HepG2 (cell line): Measurements from ENCODE around the gene MTX3. TPM values are rescaled to one million over a fixed set of nuclear protein-coding genes. Genes with fewer than 3 reads are reported as not detected.

ENCODE experiments used
- ATAC-seq: fragments of 200-7000 bp; cut with Tn5 transposase; 3 replicates; pipeline ENCODE4 v1.9.1; 2020; ENCODE audit warnings: mild to moderate bottlenecking, moderate library complexity
- Bru-seq: library from RNA; stranded (reverse); fragments of 400-500 nt; gene quantifications from one replicate; lab custom pipeline; 2021; lab: Mats Ljungman, UMichigan
- BruChase-seq, 2 experiments: library from RNA; stranded (reverse); fragments of 400-500 nt; gene quantifications; one replicate each; lab custom pipeline; 2021; lab: Mats Ljungman, UMichigan
- BruUV-seq: library from RNA; stranded (reverse); fragments of 400-500 nt; replicated peaks from 2 replicates; lab custom pipeline; 2021; lab: Mats Ljungman, UMichigan
- CTCF ChIA-PET: fragments of 300-600 bp; formaldehyde crosslinking; extraction: SDS; loops from one replicate; lab custom pipeline; 2021; ENCODE audit warnings: low total read pairs, inconsistent platforms, low intra/inter-chr PET ratio; lab: Yijun Ruan, JAX
- POLR2A ChIA-PET: fragments of 350-600 bp; sonication (Branson Sonifier 250); formaldehyde crosslinking; loops from one replicate; lab custom pipeline; 2020; ENCODE audit warnings: antibody characterized with exemption, inconsistent platforms; lab: Yijun Ruan, JAX
- DNase-seq: peaks from one replicate; pipeline ENCODE4 v3.0.0-alpha.2; 2015; ENCODE audit warnings: low spot score
- FAIRE-seq: peaks from 3 replicates; lab custom pipeline; 2011; peaks lifted over from hg19 to GRCh38; lab: Jason Lieb, UNC
- H2AFZ ChIP-seq: one replicate; pipeline ENCODE4 v1.6.1; 2011; ENCODE audit warnings: low read length, inconsistent platforms
- H3K27ac ChIP-seq: fragments of 300-600 bp; 3 replicates; pipeline ENCODE4 v1.8.0; 2011; ENCODE audit warnings: mixed run types, mild to moderate bottlenecking, mixed read lengths, low read length, inconsistent platforms; ENCODE audit not compliant: insufficient read depth; ENCODE audit errors: extremely low read length
- H3K27me3 ChIP-seq, 2 experiments: fragments of 200-600 bp in 1 of 2; 2 replicates in 1 of 2; 3 replicates in 1 of 2; pipeline versions ENCODE4 v1.6.0 to v1.8.0; 2011; ENCODE audit warnings: low read length in 2 of 2, mild to moderate bottlenecking in 2 of 2, moderate library complexity in 2 of 2, inconsistent platforms in 1 of 2; ENCODE audit not compliant: insufficient read depth in 2 of 2, control insufficient read depth in 1 of 2
- H3K36me3 ChIP-seq, 2 experiments: fragments of 200-600 bp in 1 of 2; replicated peaks in 1 of 2; 2 replicates in 1 of 2; 3 replicates in 1 of 2; pipeline versions ENCODE4 v1.5.1 to v1.8.0; 2011; ENCODE audit warnings: low read length in 2 of 2, inconsistent platforms in 1 of 2; ENCODE audit not compliant: insufficient read depth in 2 of 2, control insufficient read depth in 1 of 2
- H3K4me1 ChIP-seq: 2 replicates; pipeline ENCODE4 v1.5.1; 2012; ENCODE audit warnings: low read length, inconsistent platforms; ENCODE audit not compliant: insufficient read depth
- H3K4me2 ChIP-seq: 2 replicates; pipeline ENCODE4 v1.6.0; 2011; ENCODE audit warnings: low read depth, low read length, inconsistent platforms
- H3K4me3 ChIP-seq, 3 experiments: fragments of 200-600 bp in 1 of 3; sonication (generic), shearing (Covaris generic) in 1 of 3; replicated peaks in 1 of 3; 2 replicates each; pipeline ENCODE4 v1.5.1; 2011 to 2016; ENCODE audit warnings: low read length in 3 of 3, inconsistent platforms in 2 of 3, low read depth in 2 of 3, mild to moderate bottlenecking in 2 of 3, control low read depth in 1 of 3, mixed read lengths in 1 of 3; ENCODE audit not compliant: insufficient read depth in 1 of 3
- H3K79me2 ChIP-seq: one replicate; pipeline ENCODE4 v1.6.1; 2011; ENCODE audit warnings: low read length, inconsistent platforms; ENCODE audit not compliant: insufficient read depth
- H3K9ac ChIP-seq: 2 replicates; pipeline ENCODE4 v1.6.0; 2011; ENCODE audit warnings: mild to moderate bottlenecking, low read depth, low read length, inconsistent platforms; ENCODE audit not compliant: insufficient read depth
- H3K9me3 ChIP-seq: 2 replicates; pipeline ENCODE4 v1.5.1; 2012; ENCODE audit warnings: mild to moderate bottlenecking, low read length
- H4K20me1 ChIP-seq: 2 replicates; pipeline ENCODE4 v1.6.0; 2011; ENCODE audit warnings: inconsistent platforms, mild to moderate bottlenecking, low read length, moderate library complexity; ENCODE audit not compliant: insufficient read depth
- EED ChIP-seq: sonication (generic); formaldehyde crosslinking; IDR thresholded peaks from 2 replicates; pipeline ENCODE4 v1.5.0; 2020; ENCODE audit warnings: mild to moderate bottlenecking, missing genetic modification reagents
- ESRRA ChIP-seq: sonication (generic); formaldehyde crosslinking; IDR thresholded peaks from 2 replicates; pipeline ENCODE4 v1.5.1; 2020; ENCODE audit warnings: mild to moderate bottlenecking, low read depth, missing genetic modification reagents
- GATAD1 ChIP-seq: IDR thresholded peaks from 2 replicates; pipeline ENCODE4 v1.6.1; 2016; ENCODE audit warnings: missing genetic modification reagents, missing compliant biosample characterization
- HIC2 ChIP-seq: sonication (generic); formaldehyde crosslinking; IDR thresholded peaks from 2 replicates; pipeline ENCODE4 v1.9.0; 2022; ENCODE audit warnings: low read depth, missing genetic modification reagents
- NR2F6 ChIP-seq, 2 experiments: IDR thresholded peaks; 2 replicates each; pipeline ENCODE4 v1.6.1; 2016; ENCODE audit warnings: antibody characterized with exemption in 1 of 2, mild to moderate bottlenecking in 1 of 2
- SP4 ChIP-seq: sonication (generic); formaldehyde crosslinking; IDR thresholded peaks from 2 replicates; pipeline ENCODE4 v1.8.1; 2023; ENCODE audit warnings: mild to moderate bottlenecking, missing genetic modification reagents
- ZNF333 ChIP-seq: sonication (generic); formaldehyde crosslinking; IDR thresholded peaks from 2 replicates; pipeline ENCODE4 v1.4.0; 2020; ENCODE audit warnings: mild to moderate bottlenecking, missing genetic modification reagents, borderline replicate concordance
- ZNF431 ChIP-seq: sonication (generic); formaldehyde crosslinking; IDR thresholded peaks from 2 replicates; pipeline ENCODE4 v1.9.0; 2022; ENCODE audit warnings: missing genetic modification reagents, low read depth, mild to moderate bottlenecking, borderline replicate concordance
- ZNF777 ChIP-seq: sonication (generic); formaldehyde crosslinking; IDR thresholded peaks from 2 replicates; pipeline ENCODE4 v1.4.0; 2020; ENCODE audit warnings: missing genetic modification reagents
- ZSCAN25 ChIP-seq: sonication (generic); formaldehyde crosslinking; IDR thresholded peaks from 2 replicates; pipeline ENCODE4 v1.8.0; 2022; ENCODE audit warnings: mild to moderate bottlenecking, missing genetic modification reagents
- WGBS: methylation state at CpG from one replicate; pipeline ENCODE4 v1.1.6; 2017; ENCODE audit warnings: low lambda C conversion rate; 5-methylcytosine and 5-hydroxymethylcytosine counted together
- in situ Hi-C: cut with HindIII; loops from 2 replicates; pipeline ENCODE4 v1.10.0; 2017; ENCODE audit warnings: low pct_unique_long_range_greater_than_20kb; ENCODE audit not compliant: extremely low pct_ligation_motif_present
- intact Hi-C: fragments of 100-400 bp; cut with micrococcal nuclease; formaldehyde crosslinking; loops from one replicate; pipeline ENCODE4 v1.10.0; 2022; ENCODE audit not compliant: unreplicated experiment
- long read RNA-seq, 2 experiments: library from RNA in 1 of 2; library from polyadenylated mRNA in 1 of 2; stranded (forward) in 1 of 2; unstranded in 1 of 2; transcript quantifications; one replicate each; pipeline ENCODE4 v2.0.0, GENCODE V29; 2019 to 2022
- polyA minus RNA-seq, 3 experiments: library from RNA; depleted of rRNA, polyadenylated mRNA; stranded (reverse); fragments of >200 nt; gene quantifications; 2 replicates each; pipeline ENCODE4 v1.2.3, GENCODE V29; 2011; ENCODE audit warnings: low replicate concordance in 1 of 3
- polyA plus RNA-seq, 8 experiments: library from polyadenylated mRNA; depleted of rRNA in 3 of 8; stranded (reverse) in 7 of 8; unstranded in 1 of 8; fragments of >200 nt; fragmentation: Illumina TruSeq in 4 of 8; extraction: Trizol in 4 of 8; gene quantifications; 2 replicates each; pipeline versions ENCODE4 v1.2.1 to v1.2.3, GENCODE V29; 2011 to 2016; ENCODE audit warnings: low read depth in 4 of 8, missing spikeins in 1 of 8, mixed read lengths in 1 of 8; ENCODE audit not compliant: insufficient read depth in 1 of 8
- total RNA-seq, 5 experiments: library from RNA; depleted of rRNA; stranded (reverse); fragments of >200 nt; fragmentation: Illumina TruSeq; extraction: Trizol; gene quantifications; 2 replicates each; pipeline ENCODE4 v1.2.3, GENCODE V29; 2016; ENCODE audit warnings: low read depth in 1 of 5
- TF ChIP-seq, protein P1 (sequence below): sonication (generic); formaldehyde crosslinking; IDR thresholded peaks from 2 replicates; pipeline ENCODE4 v1.4.0; 2020; ENCODE audit warnings: missing genetic modification reagents
- TF ChIP-seq, protein P2 (sequence below): sonication (generic); formaldehyde crosslinking; IDR thresholded peaks from 2 replicates; pipeline ENCODE4 v1.4.0; 2020; ENCODE audit warnings: missing genetic modification reagents, low read depth, mild to moderate bottlenecking, borderline replicate concordance

The MTX3 gene
- total RNA-seq (2016; rRNA removed; fragmentation: Illumina TruSeq; extraction: Trizol) (16.7 and 18.5 TPM in 2 replicates), polyA plus RNA-seq (2011; rRNA removed) (9.0 and 9.9 TPM in 2 replicates), polyA minus RNA-seq (2011; rRNA and poly(A)+ RNA removed; ENCODE audit: low replicate concordance) (6.7 and 14.5 TPM in 2 replicates), Bru-seq, nascent RNA (percentile 88 among the genes with signal in this experiment), BruChase-seq, experiment 1, labeled RNA remaining after a 6-hour chase (percentile 96 among the genes with signal in this experiment), BruChase-seq, experiment 2, labeled RNA remaining after a 2-hour chase (percentile 96 among the genes with signal in this experiment)
- total RNA-seq (2016; cell fraction: cytosol; rRNA removed; fragmentation: Illumina TruSeq; extraction: Trizol; ENCODE audit: low read depth) = 1.8 and 2.4 TPM in 2 replicates
- total RNA-seq (2016; cell fraction: insoluble cytoplasmic fraction; rRNA removed; fragmentation: Illumina TruSeq; extraction: Trizol) = 15.3 and 19.1 TPM in 2 replicates
- total RNA-seq (2016; cell fraction: membrane; rRNA removed; fragmentation: Illumina TruSeq; extraction: Trizol) = 3.9 and 5.3 TPM in 2 replicates
- 23.1 and 23.6 TPM in 2 replicates for total RNA-seq (2016; cell fraction: nucleus; rRNA removed; fragmentation: Illumina TruSeq; extraction: Trizol)
- polyA plus RNA-seq (2011; cell fraction: cytosol; rRNA removed) = 2.6 and 4.0 TPM in 2 replicates
- polyA plus RNA-seq (2011; cell fraction: nucleus; rRNA removed) = 9.6 and 13.7 TPM in 2 replicates
- 6.3 and 8.5 TPM in 2 replicates for polyA plus RNA-seq (2012)
- polyA plus RNA-seq (2016; cell fraction: cytosol; fragmentation: Illumina TruSeq; extraction: Trizol; ENCODE audit: low read depth) = 0.60 and 0.66 TPM in 2 replicates
- 9.3 and 11.2 TPM in 2 replicates for polyA plus RNA-seq (2016; cell fraction: insoluble cytoplasmic fraction; fragmentation: Illumina TruSeq; extraction: Trizol; ENCODE audit: low read depth)
- polyA plus RNA-seq (2016; cell fraction: membrane; fragmentation: Illumina TruSeq; extraction: Trizol; ENCODE audit: low read depth) = 1.1 and 1.4 TPM in 2 replicates
- polyA plus RNA-seq (2016; cell fraction: nucleus; fragmentation: Illumina TruSeq; extraction: Trizol; ENCODE audit: insufficient read depth, low read depth) = 38.4 and 40.1 TPM in 2 replicates
- polyA minus RNA-seq (2011; cell fraction: cytosol; rRNA and poly(A)+ RNA removed) = 5.8 and 6.8 TPM in 2 replicates
- polyA minus RNA-seq (2011; cell fraction: nucleus; rRNA and poly(A)+ RNA removed) = 18.0 and 19.5 TPM in 2 replicates
- long read RNA-seq, experiment 1, partial matches to known transcripts = 2 of 2 reads
- long read RNA-seq, experiment 1, other reads (novel, unspliced or antisense) = 0 of 2 reads
- long read RNA-seq, experiment 2, partial matches to known transcripts = 1 of 8 reads
- long read RNA-seq, experiment 2, other reads (novel, unspliced or antisense) = 7 of 8 reads

DNA sequence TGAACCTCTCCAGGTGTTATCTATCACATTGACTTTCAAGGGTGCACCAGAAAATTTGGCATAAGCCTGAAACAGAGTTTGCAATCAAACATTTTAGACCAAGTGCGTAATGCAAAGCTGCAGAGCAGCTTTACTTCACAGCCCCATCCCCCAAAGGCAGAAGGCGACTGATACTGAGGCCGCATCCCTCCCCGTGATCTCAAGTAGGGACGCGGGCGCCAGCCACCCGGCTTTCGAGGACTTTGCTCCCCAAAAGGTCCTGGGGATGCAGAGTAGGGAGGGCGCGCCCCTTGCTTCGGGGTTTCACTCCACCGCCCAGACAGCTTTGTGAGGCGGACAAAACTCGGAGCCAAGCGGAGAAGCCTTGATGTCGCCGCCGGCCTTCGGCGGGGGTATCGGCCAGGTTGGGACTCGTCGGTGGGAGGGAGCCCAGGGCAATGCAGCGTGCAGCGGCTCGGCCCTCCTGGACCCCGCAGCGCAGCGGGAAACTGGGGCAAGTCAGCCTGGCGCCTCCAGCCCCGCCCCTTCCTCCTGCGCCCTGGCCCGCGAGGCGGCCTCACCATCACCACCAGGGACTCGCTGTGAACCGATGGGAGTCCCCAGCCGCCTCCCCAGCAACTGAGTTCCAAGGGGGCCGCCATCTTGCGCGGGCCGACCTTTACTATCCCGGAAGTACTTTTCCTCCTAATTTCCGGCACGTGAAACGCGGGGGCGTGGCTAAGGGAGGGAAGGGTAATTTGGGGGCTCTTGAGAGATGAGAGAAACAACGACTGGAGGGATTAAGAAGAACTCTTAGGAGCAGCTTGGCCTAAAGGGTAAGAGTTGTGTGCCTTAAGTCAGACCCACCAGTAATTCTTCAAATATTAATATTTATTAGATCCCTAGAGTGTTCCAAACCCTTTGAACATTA lies at the start of gene MTX3:
MTX3 (minus strand) TSS at position 665 of the 910 bp plus-strand sequence; CDS start at position 641, 24 bp downstream.
- Histone ChIP-seq H3K4me3 (peak within 1 kb of the TSS; percentile 86 to 95 (median 94)), H3K4me1 (peaks cover 30% of the 10 kb centered on the region), H3K27ac (peak within 1 kb of the TSS; percentile 86), H4K20me1 (no peaks in the 10 kb centered on the region), H3K9me3 (no peaks in the 10 kb centered on the region), H3K4me2 (peak within 1 kb of the TSS; percentile 84), H3K27me3 (no peaks in the 10 kb centered on the region; a peak in 1 of 5 replicates), H2AFZ (peak within 1 kb of the TSS; percentile 98), H3K79me2 (peaks cover 7% of the 10 kb centered on the region), H3K9ac (peak within 1 kb of the TSS; percentile 77), H3K36me3 (peaks cover 1 to 22% of the 10 kb centered on the region in 2 experiments; a peak in 2 of 5 replicates)
- peak; percentile 99 for ATAC-seq
- peak; percentile 84 for DNase-seq
- intact Hi-C loops (no loop called here), in situ Hi-C loops (no loop called here)
- CTCF ChIA-PET = no interaction called here
- FAIRE-seq = peak; percentile 23
- WGBS = under 1% methylated on average over 16 of the region's 50 CpGs
- BruUV-seq = no TSS peak
- POLR2A ChIA-PET = interaction anchor here (0.6 kb wide), 1 partner anchor 19 kb away, joined by 4 read pairs; no protein-coding TSS in a partner anchor
- peak; percentile 95 for TF ChIP-seq GATAD1 (CRISPR knock-in tag)
- TF ChIP-seq, protein P1, sequence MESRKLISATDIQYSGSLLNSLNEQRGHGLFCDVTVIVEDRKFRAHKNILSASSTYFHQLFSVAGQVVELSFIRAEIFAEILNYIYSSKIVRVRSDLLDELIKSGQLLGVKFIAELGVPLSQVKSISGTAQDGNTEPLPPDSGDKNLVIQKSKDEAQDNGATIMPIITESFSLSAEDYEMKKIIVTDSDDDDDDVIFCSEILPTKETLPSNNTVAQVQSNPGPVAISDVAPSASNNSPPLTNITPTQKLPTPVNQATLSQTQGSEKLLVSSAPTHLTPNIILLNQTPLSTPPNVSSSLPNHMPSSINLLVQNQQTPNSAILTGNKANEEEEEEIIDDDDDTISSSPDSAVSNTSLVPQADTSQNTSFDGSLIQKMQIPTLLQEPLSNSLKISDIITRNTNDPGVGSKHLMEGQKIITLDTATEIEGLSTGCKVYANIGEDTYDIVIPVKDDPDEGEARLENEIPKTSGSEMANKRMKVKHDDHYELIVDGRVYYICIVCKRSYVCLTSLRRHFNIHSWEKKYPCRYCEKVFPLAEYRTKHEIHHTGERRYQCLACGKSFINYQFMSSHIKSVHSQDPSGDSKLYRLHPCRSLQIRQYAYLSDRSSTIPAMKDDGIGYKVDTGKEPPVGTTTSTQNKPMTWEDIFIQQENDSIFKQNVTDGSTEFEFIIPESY (CRISPR knock-in tag) = no peak
- TF ChIP-seq ZNF777 (CRISPR knock-in tag) = peak; percentile 40; the same call in 1 of the 2 replicates
- peak; percentile 95 for TF ChIP-seq EED
- peak; percentile 76 for TF ChIP-seq ZSCAN25 (CRISPR knock-in tag)
- TF ChIP-seq ESRRA (CRISPR knock-in tag) = no peak
- no peak for TF ChIP-seq NR2F6 (IDR thresholded peaks at IDR 0.05)
- no peak; the same call in none of the 2 replicates for TF ChIP-seq NR2F6 (CRISPR knock-in tag; IDR thresholded peaks at IDR 0.05)
- TF ChIP-seq ZNF333 (CRISPR knock-in tag) = peak; percentile 76; the same call in 1 of the 2 replicates
- peak; percentile 32; the same call in 1 of the 2 replicates for TF ChIP-seq SP4 (CRISPR knock-in tag)
- TF ChIP-seq, protein P2, sequence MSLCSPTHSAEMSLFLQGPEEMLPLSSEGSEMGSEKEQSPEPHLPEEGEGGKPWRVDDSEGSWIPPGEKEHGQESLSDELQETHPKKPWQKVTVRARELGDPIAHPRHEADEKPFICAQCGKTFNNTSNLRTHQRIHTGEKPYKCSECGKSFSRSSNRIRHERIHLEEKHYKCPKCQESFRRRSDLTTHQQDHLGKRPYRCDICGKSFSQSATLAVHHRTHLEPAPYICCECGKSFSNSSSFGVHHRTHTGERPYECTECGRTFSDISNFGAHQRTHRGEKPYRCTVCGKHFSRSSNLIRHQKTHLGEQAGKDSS = no peak; the same call in 1 of the 2 replicates
- no peak for TF ChIP-seq HIC2 (CRISPR knock-in tag)
- TF ChIP-seq ZNF431 (CRISPR knock-in tag) = 0 out of 2 replicates have a peak, but pooled peaks have one; percentile 18
